ENCODE results near the gene C1RL. TPM values are rescaled to one million over a fixed set of nuclear protein-coding genes. Genes with fewer than 3 reads are reported as not detected.

The C1RL gene
- total and polyA plus RNA-seq, 4 donors = 67.5 to 188 (median 124) TPM

DNA sequence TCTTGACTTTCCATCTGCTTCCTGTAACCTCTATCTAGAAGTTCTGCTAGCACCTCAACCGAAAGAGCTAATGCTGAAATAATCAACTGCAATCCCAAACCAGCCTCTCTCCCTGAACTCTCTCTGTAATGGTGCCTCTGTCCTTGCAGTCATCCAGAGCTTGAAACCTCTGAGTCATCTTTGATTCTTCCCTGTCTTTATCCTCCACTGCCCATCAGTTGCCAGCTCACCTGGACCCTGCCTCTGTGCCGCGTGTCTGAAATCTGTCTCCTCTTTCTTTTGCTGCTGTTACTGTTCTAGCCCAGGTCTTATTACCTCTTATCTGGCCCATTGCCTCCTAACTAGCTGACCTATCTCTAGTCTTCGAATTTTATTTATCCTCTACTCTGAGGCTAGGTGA lies 36.7 kb upstream of the C1RL start:
- Histone ChIP-seq H3K36me3 (ENCODE audit: control insufficient read depth in 4 of 4, insufficient read depth in 3 of 4, low read depth in 1 of 4, low read length in 3 of 4) (peaks cover 4 to 48% (median 31%) of the 10 kb centered on the region in 4 donors), H3K4me3 (ENCODE audit: low read depth in 1 of 3, low read length in 3 of 3) (no peak overlapping the region), H3K9me3 (ENCODE audit: control insufficient read depth in 4 of 4, low read length in 3 of 4) (no peaks in the 10 kb centered on the region), H3K9ac (ENCODE audit: low read depth in 1 of 2, low read length in 2 of 2) (no peak overlapping the region), H3K4me1 (ENCODE audit: control insufficient read depth in 4 of 4, insufficient read depth in 4 of 4, low read length in 3 of 4) (peaks cover 3 to 30% (median 18%) of the 10 kb centered on the region in 4 donors), H3K27me3 (ENCODE audit: control insufficient read depth in 4 of 4, insufficient read depth in 4 of 4, low read length in 3 of 4) (no peaks in the 10 kb centered on the region), H3K27ac (ENCODE audit: low read depth in 1 of 2, low read length in 2 of 2) (no peak overlapping the region)
- no peak for TF ChIP-seq RAD21 (IDR thresholded peaks at IDR 0.05)
- TF ChIP-seq TAF1 (conservative IDR thresholded peaks at IDR 0.05) = no peak
- no peak for TF ChIP-seq GABPA (IDR thresholded peaks at IDR 0.05 in 1 of 2, conservative IDR thresholded peaks at IDR 0.05 in 1 of 2)
- TF ChIP-seq JUND (IDR thresholded peaks at IDR 0.05) = no peak
- TF ChIP-seq, protein P1, sequence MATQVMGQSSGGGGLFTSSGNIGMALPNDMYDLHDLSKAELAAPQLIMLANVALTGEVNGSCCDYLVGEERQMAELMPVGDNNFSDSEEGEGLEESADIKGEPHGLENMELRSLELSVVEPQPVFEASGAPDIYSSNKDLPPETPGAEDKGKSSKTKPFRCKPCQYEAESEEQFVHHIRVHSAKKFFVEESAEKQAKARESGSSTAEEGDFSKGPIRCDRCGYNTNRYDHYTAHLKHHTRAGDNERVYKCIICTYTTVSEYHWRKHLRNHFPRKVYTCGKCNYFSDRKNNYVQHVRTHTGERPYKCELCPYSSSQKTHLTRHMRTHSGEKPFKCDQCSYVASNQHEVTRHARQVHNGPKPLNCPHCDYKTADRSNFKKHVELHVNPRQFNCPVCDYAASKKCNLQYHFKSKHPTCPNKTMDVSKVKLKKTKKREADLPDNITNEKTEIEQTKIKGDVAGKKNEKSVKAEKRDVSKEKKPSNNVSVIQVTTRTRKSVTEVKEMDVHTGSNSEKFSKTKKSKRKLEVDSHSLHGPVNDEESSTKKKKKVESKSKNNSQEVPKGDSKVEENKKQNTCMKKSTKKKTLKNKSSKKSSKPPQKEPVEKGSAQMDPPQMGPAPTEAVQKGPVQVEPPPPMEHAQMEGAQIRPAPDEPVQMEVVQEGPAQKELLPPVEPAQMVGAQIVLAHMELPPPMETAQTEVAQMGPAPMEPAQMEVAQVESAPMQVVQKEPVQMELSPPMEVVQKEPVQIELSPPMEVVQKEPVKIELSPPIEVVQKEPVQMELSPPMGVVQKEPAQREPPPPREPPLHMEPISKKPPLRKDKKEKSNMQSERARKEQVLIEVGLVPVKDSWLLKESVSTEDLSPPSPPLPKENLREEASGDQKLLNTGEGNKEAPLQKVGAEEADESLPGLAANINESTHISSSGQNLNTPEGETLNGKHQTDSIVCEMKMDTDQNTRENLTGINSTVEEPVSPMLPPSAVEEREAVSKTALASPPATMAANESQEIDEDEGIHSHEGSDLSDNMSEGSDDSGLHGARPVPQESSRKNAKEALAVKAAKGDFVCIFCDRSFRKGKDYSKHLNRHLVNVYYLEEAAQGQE (IDR thresholded peaks at IDR 0.05) = no peak
- TF ChIP-seq SP1 (IDR thresholded peaks at IDR 0.05) = no peak
- TF ChIP-seq ATF3 (IDR thresholded peaks at IDR 0.05) = no peak
- no peak for TF ChIP-seq YY1 (IDR thresholded peaks at IDR 0.05)
- TF ChIP-seq RXRA (IDR thresholded peaks at IDR 0.05) = no peak
- TF ChIP-seq HNF4A (conservative IDR thresholded peaks at IDR 0.05) = no peak
- TF ChIP-seq EGR1 (IDR thresholded peaks at IDR 0.05; ENCODE audit: low read depth in 2 of 2) = no peak
- TF ChIP-seq HNF4G (IDR thresholded peaks at IDR 0.05) = no peak
- TF ChIP-seq, protein P2, sequence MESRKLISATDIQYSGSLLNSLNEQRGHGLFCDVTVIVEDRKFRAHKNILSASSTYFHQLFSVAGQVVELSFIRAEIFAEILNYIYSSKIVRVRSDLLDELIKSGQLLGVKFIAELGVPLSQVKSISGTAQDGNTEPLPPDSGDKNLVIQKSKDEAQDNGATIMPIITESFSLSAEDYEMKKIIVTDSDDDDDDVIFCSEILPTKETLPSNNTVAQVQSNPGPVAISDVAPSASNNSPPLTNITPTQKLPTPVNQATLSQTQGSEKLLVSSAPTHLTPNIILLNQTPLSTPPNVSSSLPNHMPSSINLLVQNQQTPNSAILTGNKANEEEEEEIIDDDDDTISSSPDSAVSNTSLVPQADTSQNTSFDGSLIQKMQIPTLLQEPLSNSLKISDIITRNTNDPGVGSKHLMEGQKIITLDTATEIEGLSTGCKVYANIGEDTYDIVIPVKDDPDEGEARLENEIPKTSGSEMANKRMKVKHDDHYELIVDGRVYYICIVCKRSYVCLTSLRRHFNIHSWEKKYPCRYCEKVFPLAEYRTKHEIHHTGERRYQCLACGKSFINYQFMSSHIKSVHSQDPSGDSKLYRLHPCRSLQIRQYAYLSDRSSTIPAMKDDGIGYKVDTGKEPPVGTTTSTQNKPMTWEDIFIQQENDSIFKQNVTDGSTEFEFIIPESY (IDR thresholded peaks at IDR 0.05) = no peak
- TF ChIP-seq NR2F2 (IDR thresholded peaks at IDR 0.05) = no peak
- TF ChIP-seq FOXA2 (IDR thresholded peaks at IDR 0.05) = no peak
- no peak for TF ChIP-seq FOXA1 (IDR thresholded peaks at IDR 0.05)
- TF ChIP-seq MAX (IDR thresholded peaks at IDR 0.05) = no peak
- TF ChIP-seq CTCF (IDR thresholded peaks at IDR 0.05; ENCODE audit: low read depth, low read length, missing input control) = no peak
- no peak for DNase-seq (ENCODE audit: low spot score)
- 86% methylated on average over 4 of the region's 4 CpGs for WGBS
